SU-DHL-6 (cell line): Measurements from ENCODE around the gene TMEM140.
A peak's percentile ranks its signal among the peaks of the same experiment; 100 is the strongest.

ENCODE experiments used
- H2AFZ ChIP-seq: fragments of 200-600 bp; sonication (generic); 2 replicates; pipeline ENCODE4 v1.6.1; 2014; ENCODE audit warnings: low read depth, mild to moderate bottlenecking, moderate library complexity, mixed read lengths, antibody characterized with exemption, low read length; ENCODE audit not compliant: severe bottlenecking
- H3F3A ChIP-seq: fragments of 200-600 bp; shearing (Covaris generic); 2 replicates; pipeline ENCODE4 v1.6.0; 2016; ENCODE audit warnings: antibody characterized with exemption, mild to moderate bottlenecking; ENCODE audit not compliant: insufficient read depth
- H3K27ac ChIP-seq: fragments of 200-600 bp; sonication (generic); 2 replicates; pipeline ENCODE4 v1.5.1; 2016; ENCODE audit warnings: low read depth, mild to moderate bottlenecking, low read length, moderate library complexity, mixed read lengths
- H3K27me3 ChIP-seq: fragments of 200-600 bp; sonication (generic), shearing (Covaris generic); 2 replicates; pipeline ENCODE4 v1.6.0; 2014; ENCODE audit warnings: mild to moderate bottlenecking, low read length
- H3K36me3 ChIP-seq: fragments of 200-600 bp; sonication (generic); 2 replicates; pipeline ENCODE4 v1.6.1; 2014; ENCODE audit warnings: mild to moderate bottlenecking, low read length, mixed read lengths
- H3K4me2 ChIP-seq: fragments of 300-600, 200-600 bp; shearing (Covaris generic), sonication (generic); 2 replicates; pipeline ENCODE4 v1.6.0; 2014; ENCODE audit warnings: low read length, low read depth, mild to moderate bottlenecking; ENCODE audit not compliant: poor library complexity, severe bottlenecking
- H3K4me3 ChIP-seq: fragments of 200-600 bp; sonication (generic); 2 replicates; pipeline ENCODE4 v1.5.1; 2014; ENCODE audit warnings: antibody characterized with exemption, low read length, mild to moderate bottlenecking, mixed read lengths; ENCODE audit not compliant: insufficient read depth, poor library complexity, severe bottlenecking
- H3K79me2 ChIP-seq: fragments of 200-600 bp; sonication (generic); 2 replicates; pipeline ENCODE4 v1.6.1; 2014; ENCODE audit warnings: mild to moderate bottlenecking, low read length, moderate library complexity; ENCODE audit not compliant: insufficient read depth
- H3K9ac ChIP-seq: fragments of 200-600 bp; sonication (generic); 2 replicates; pipeline ENCODE4 v1.7.0; 2014; ENCODE audit warnings: mild to moderate bottlenecking, low read length
- H3K9me2 ChIP-seq: fragments of 200-600 bp; sonication (generic); replicated peaks from 2 replicates; pipeline ENCODE4 v1.6.1; 2014; ENCODE audit warnings: low read length; ENCODE audit not compliant: insufficient read depth
- H3K9me3 ChIP-seq: fragments of 200-600 bp; sonication (generic); 2 replicates; pipeline ENCODE4 v1.6.1; 2014; ENCODE audit warnings: low read length, mixed read lengths; ENCODE audit not compliant: insufficient read depth
- H4K20me1 ChIP-seq: fragments of 200-600 bp; sonication (generic); 2 replicates; pipeline ENCODE4 v1.6.1; 2014; ENCODE audit warnings: low read depth, mild to moderate bottlenecking, antibody characterized with exemption, low read length, moderate library complexity, mixed read lengths
- EZH2phosphoT487 ChIP-seq: fragments of 200-600 bp; sonication (generic), shearing (Covaris generic); conservative IDR thresholded peaks from 2 replicates; pipeline ENCODE4 v1.6.1; 2018; ENCODE audit warnings: mild to moderate bottlenecking, antibody characterized with exemption, low read length, moderate library complexity, mixed read lengths
- TF ChIP-seq, protein P1 (sequence below): fragments of 200-600 bp; sonication (generic); IDR thresholded peaks from one replicate; pipeline ENCODE4 v1.5.1; 2017; ENCODE audit warnings: antibody characterized with exemption, mild to moderate bottlenecking, low read length, moderate library complexity; ENCODE audit not compliant: insufficient read depth, poor library complexity, severe bottlenecking

The TMEM140 gene

DNA sequence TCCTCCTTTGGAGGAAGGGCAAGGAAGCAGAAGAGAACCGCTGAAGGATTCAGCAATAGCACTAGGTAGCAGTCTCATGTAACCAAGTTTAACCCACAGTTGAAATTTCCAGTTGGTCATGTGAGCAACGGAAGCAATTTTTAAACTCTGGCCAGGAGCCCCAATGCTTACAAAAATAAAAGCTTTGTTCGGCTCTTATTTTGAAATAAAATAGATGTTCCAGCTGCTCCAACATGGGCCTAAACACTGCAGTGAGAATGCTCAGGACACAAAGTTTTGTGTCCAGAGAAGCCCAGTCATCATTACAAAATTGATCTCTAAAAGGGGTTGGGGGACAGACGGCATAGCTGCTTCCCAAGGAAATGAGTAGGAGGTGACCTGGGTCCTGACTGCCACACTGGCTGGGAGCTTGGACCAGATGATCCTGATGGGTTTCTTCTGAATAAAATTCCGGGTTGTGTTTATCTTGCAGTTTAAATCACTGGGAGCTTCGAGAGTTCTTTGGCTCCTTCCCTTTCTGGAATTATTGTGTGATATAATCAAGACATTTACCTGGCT is 452 bp upstream of the TMEM140 start:
- Histone ChIP-seq H4K20me1 (no peaks in the 10 kb centered on the region), H3K4me3 (peak overlapping the region; percentile 16), H3K4me2 (peak overlapping the region; percentile 60), H3K27ac (no peak overlapping the region), H3K9ac (no peak overlapping the region), H3K36me3 (no peaks in the 10 kb centered on the region), H3F3A (no peaks in the 10 kb centered on the region), H3K9me2 (no peaks in the 10 kb centered on the region), H3K27me3 (no peaks in the 10 kb centered on the region), H2AFZ (no peak overlapping the region), H3K79me2 (no peaks in the 10 kb centered on the region), H3K9me3 (no peaks in the 10 kb centered on the region)
- TF ChIP-seq, protein P1, sequence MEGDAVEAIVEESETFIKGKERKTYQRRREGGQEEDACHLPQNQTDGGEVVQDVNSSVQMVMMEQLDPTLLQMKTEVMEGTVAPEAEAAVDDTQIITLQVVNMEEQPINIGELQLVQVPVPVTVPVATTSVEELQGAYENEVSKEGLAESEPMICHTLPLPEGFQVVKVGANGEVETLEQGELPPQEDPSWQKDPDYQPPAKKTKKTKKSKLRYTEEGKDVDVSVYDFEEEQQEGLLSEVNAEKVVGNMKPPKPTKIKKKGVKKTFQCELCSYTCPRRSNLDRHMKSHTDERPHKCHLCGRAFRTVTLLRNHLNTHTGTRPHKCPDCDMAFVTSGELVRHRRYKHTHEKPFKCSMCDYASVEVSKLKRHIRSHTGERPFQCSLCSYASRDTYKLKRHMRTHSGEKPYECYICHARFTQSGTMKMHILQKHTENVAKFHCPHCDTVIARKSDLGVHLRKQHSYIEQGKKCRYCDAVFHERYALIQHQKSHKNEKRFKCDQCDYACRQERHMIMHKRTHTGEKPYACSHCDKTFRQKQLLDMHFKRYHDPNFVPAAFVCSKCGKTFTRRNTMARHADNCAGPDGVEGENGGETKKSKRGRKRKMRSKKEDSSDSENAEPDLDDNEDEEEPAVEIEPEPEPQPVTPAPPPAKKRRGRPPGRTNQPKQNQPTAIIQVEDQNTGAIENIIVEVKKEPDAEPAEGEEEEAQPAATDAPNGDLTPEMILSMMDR: no peak
- no peak for TF ChIP-seq EZH2phosphoT487

DNA sequence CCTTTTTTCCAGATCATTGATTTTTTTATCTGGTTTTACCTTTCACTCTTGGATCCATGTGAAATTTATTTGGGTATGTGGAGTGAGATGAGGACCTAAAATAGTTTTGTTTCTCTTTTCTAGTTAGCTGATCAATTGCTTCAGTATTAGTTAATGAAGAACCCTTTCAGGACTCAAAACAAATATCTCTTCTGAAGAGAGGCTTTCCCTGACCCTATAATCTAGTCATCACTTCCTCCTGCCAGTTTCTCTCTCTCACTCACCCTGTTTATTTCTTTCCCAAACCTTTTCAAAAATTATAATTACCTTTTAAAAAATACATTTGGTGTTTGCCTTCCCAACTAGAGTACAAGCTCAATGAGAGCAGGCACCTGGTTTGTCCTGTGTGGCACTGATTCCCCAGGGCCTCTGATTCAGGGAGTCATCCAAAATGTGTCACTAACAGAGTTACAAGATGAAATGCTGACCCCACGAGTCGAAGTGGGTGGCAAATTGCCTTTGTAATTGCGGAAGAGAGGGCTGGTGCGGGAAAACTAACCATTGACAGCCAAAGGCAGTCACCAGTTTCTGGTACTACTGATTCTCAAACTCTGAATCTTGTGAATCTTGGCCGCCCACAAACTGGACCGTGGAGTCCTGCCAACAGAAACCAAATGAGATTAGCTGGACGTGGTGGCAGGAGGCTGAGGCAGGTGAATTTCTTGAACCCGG is 2.4 kb downstream of the TMEM140 start:
- H3K4me3 ChIP-seq: no peak overlapping the region
- no peaks in the 10 kb centered on the region for H3K79me2 ChIP-seq
- no peaks in the 10 kb centered on the region for H3K36me3 ChIP-seq
- H4K20me1 ChIP-seq: no peaks in the 10 kb centered on the region
- H3K9me2 ChIP-seq: no peaks in the 10 kb centered on the region
- no peaks in the 10 kb centered on the region for H3K9me3 ChIP-seq
- H2AFZ ChIP-seq: no peak overlapping the region
- H3K27ac ChIP-seq: no peak overlapping the region
- TF ChIP-seq, protein P1: no peak
- no peak for TF ChIP-seq EZH2phosphoT487
- H3K9ac ChIP-seq: no peak overlapping the region
- H3K27me3 ChIP-seq: no peaks in the 10 kb centered on the region
- H3K4me2 ChIP-seq: no peak overlapping the region
- no peaks in the 10 kb centered on the region for H3F3A ChIP-seq

DNA sequence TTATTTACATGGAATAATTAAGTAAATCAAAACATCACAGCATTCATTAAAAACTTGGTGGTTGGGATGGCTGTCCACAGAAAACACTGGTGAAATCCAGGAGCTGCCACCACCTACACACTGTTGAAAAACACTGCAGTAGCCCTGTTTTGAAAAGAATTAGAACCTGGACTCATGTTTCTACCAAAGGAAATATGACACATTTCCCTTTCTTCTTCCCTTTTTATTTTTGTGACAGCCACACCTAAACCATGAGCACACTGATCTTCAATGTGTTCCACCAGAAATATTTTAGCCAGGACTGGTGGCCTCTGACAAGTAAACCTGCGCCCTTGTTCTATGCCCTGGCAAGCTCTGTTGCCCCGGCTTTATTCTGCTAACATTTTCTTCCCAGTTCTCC is 3.3 kb downstream of the TMEM140 start:
- no peaks in the 10 kb centered on the region for H4K20me1 ChIP-seq
- no peaks in the 10 kb centered on the region for H3K9me2 ChIP-seq
- H3F3A ChIP-seq: no peaks in the 10 kb centered on the region
- no peaks in the 10 kb centered on the region for H3K36me3 ChIP-seq
- no peak overlapping the region for H2AFZ ChIP-seq
- no peaks in the 10 kb centered on the region for H3K9me3 ChIP-seq
- TF ChIP-seq, protein P1: no peak
- no peak for TF ChIP-seq EZH2phosphoT487
- H3K4me3 ChIP-seq: no peak overlapping the region
- no peak overlapping the region for H3K4me2 ChIP-seq
- no peaks in the 10 kb centered on the region for H3K79me2 ChIP-seq
- H3K9ac ChIP-seq: no peak overlapping the region
- H3K27ac ChIP-seq: no peak overlapping the region
- no peaks in the 10 kb centered on the region for H3K27me3 ChIP-seq
